K562 (cell line): Measurements from ENCODE around the gene ATP2A3. TPM values are rescaled to one million over a fixed set of nuclear protein-coding genes. Genes with fewer than 3 reads are reported as not detected.

Experiments
- CBFA2T2 ChIP-seq: fragments of 450-650 bp; conservative IDR thresholded peaks from 2 replicates; pipeline ENCODE4 v1.6.1; 2017; ENCODE audit warnings: mild to moderate bottlenecking
- CTBP1 ChIP-seq: fragments of 450-650 bp; IDR thresholded peaks from 2 replicates; pipeline ENCODE4 v1.6.1; 2016; ENCODE audit warnings: borderline replicate concordance
- CTCF ChIP-seq, 3 experiments: IDR thresholded peaks in 2 of 3; conservative IDR thresholded peaks in 1 of 3; 2 replicates each; pipeline ENCODE4 v1.5.1; 2011 to 2012; ENCODE audit warnings: low read length in 3 of 3, mild to moderate bottlenecking in 3 of 3, control low read depth in 2 of 3, improper control_type of control experiment in 1 of 3, inconsistent platforms in 1 of 3, low read depth in 1 of 3, mixed read lengths in 1 of 3, moderate library complexity in 1 of 3; ENCODE audit not compliant: insufficient read depth in 2 of 3
- EP300 ChIP-seq: IDR thresholded peaks from 2 replicates; pipeline ENCODE4 v1.6.1; 2012; ENCODE audit warnings: low read length, improper control_type of control experiment
- JUND ChIP-seq, 2 experiments: IDR thresholded peaks; 2 replicates in 1 of 2; 3 replicates in 1 of 2; pipeline ENCODE4 v1.6.1; 2011; ENCODE audit warnings: borderline replicate concordance in 2 of 2, low read depth in 2 of 2, low read length in 2 of 2, improper control_type of control experiment in 1 of 2, missing biosample characterization in 1 of 2, missing genetic modification characterization in 1 of 2, missing genetic modification reagents in 1 of 2
- KDM1A ChIP-seq, 2 experiments: fragments of 450-650 bp; IDR thresholded peaks; 2 replicates each; pipeline ENCODE4 v1.6.1; 2016; ENCODE audit warnings: mild to moderate bottlenecking in 2 of 2
- MBD1 ChIP-seq: fragments of 250-450 bp; sonication (Bioruptor Pico); IDR thresholded peaks from 2 replicates; pipeline ENCODE4 v1.8.0; 2022; ENCODE audit warnings: inconsistent platforms
- MNT ChIP-seq, 2 experiments: fragments of 450-650 bp; conservative IDR thresholded peaks; 2 replicates each; pipeline ENCODE4 v1.6.1; 2017; ENCODE audit warnings: mild to moderate bottlenecking in 2 of 2, moderate library complexity in 2 of 2
- NUFIP1 ChIP-seq: fragments of 450-650 bp; IDR thresholded peaks from 2 replicates; pipeline ENCODE4 v1.6.1; 2018; ENCODE audit not compliant: partially characterized antibody
- PKNOX1 ChIP-seq: fragments of 450-650 bp; IDR thresholded peaks from 2 replicates; pipeline ENCODE4 v1.6.1; 2016
- SIN3A ChIP-seq, 2 experiments: fragments of 150-350 bp in 1 of 2; IDR thresholded peaks; 2 replicates each; pipeline ENCODE4 v1.6.1; 2011 to 2016; ENCODE audit warnings: borderline replicate concordance in 2 of 2, low read depth in 2 of 2, low read length in 2 of 2, mild to moderate bottlenecking in 2 of 2, moderate library complexity in 2 of 2; ENCODE audit not compliant: control insufficient read depth in 1 of 2
- TEAD4 ChIP-seq, 2 experiments: sonication (generic) in 1 of 2; formaldehyde crosslinking in 1 of 2; IDR thresholded peaks; 2 replicates each; pipeline versions ENCODE4 v1.6.1 to v1.8.0; 2012 to 2022; ENCODE audit warnings: borderline replicate concordance in 1 of 2, inconsistent platforms in 1 of 2, low read length in 1 of 2, mild to moderate bottlenecking in 1 of 2, missing genetic modification reagents in 1 of 2
- TFAP4 ChIP-seq: sonication (generic); formaldehyde crosslinking; IDR thresholded peaks from 2 replicates; pipeline ENCODE4 v1.8.0; 2022; ENCODE audit warnings: missing genetic modification reagents, mild to moderate bottlenecking, moderate library complexity, borderline replicate concordance
- YY1 ChIP-seq, 3 experiments: IDR thresholded peaks; 2 replicates each; pipeline ENCODE4 v1.6.1; 2011; ENCODE audit warnings: low read length in 2 of 3, mild to moderate bottlenecking in 2 of 3, moderate library complexity in 2 of 3, borderline replicate concordance in 1 of 3, control low read depth in 1 of 3, low read depth in 1 of 3; ENCODE audit not compliant: insufficient read depth in 3 of 3, insufficient replicate concordance in 2 of 3, control insufficient read depth in 1 of 3, insufficient read length in 1 of 3; ENCODE audit errors: extremely low read depth in 1 of 3
- ZNF24 ChIP-seq: fragments of 450-650 bp; IDR thresholded peaks from 2 replicates; pipeline ENCODE4 v1.6.1; 2016
- ZNF253 ChIP-seq: fragments of 250-450 bp; sonication (Bioruptor Pico); conservative IDR thresholded peaks from 2 replicates; pipeline ENCODE4 v1.6.1; 2021; ENCODE audit warnings: mild to moderate bottlenecking
- ZNF696 ChIP-seq: fragments of 250-450 bp; sonication (Bioruptor Pico); conservative IDR thresholded peaks from 2 replicates; pipeline ENCODE4 v1.4.0; 2020; ENCODE audit warnings: mild to moderate bottlenecking, moderate library complexity
- polyA plus RNA-seq, 8 experiments: library from polyadenylated mRNA; depleted of rRNA in 4 of 8; stranded (reverse) in 5 of 8; unstranded in 3 of 8; fragments of >200 nt; fragmentation: Nextera tagmentation in 2 of 8; fragmentation: Illumina TruSeq in 1 of 8; extraction: Ambion mirVana in 2 of 8; extraction: Trizol in 1 of 8; gene quantifications; 2 replicates each; pipeline versions ENCODE4 v1.2.1 to v1.2.3, GENCODE V29; 2011 to 2014; ENCODE audit warnings: inconsistent platforms in 1 of 8, missing spikeins in 1 of 8
- total RNA-seq, 7 experiments: library from RNA; depleted of rRNA in 6 of 7; stranded (reverse); fragments of >200 nt in 6 of 7; fragmentation: Illumina TruSeq in 2 of 7; extraction: Trizol in 2 of 7; gene quantifications; 2 replicates each; pipeline versions ENCODE4 v1.2.1 to v1.2.3, GENCODE V29; 2011 to 2021; ENCODE audit warnings: low replicate concordance in 1 of 7

Gene ATP2A3
- total and polyA plus RNA-seq, 9 of the 15 experiments (the other 6 are each of a cell fraction or from before 2014, with no cell fraction given) = 0.65 to 103 (median 31.3) TPM

GRCh38 chr17:4006745-4007211 is 42.5 kb upstream of the ATP2A3 start (continued):
- 0 out of 2 replicates have a peak, but pooled peaks have one; percentile 4 for TF ChIP-seq PKNOX1
- TF ChIP-seq MNT (conservative IDR thresholded peaks at IDR 0.05) = peak in 1 of 2 experiments; percentile 46; a peak in 1 of 4 replicates
- peak in 1 of 2 experiments; percentile 58; a peak in 1 of 4 replicates for TF ChIP-seq SIN3A (IDR thresholded peaks at IDR 0.05; ENCODE audit: borderline replicate concordance in 2 of 2, control insufficient read depth in 1 of 2, low read depth in 2 of 2, low read length in 2 of 2)
- TF ChIP-seq TEAD4 (IDR thresholded peaks at IDR 0.05; ENCODE audit: low read length) = peak; percentile 55
- no peak for TF ChIP-seq TEAD4 (CRISPR knock-in tag; IDR thresholded peaks at IDR 0.05; ENCODE audit: borderline replicate concordance)
- TF ChIP-seq ZNF696 (CRISPR knock-in tag) = no peak
- no peak for TF ChIP-seq NUFIP1
- 0 out of 4 replicates have a peak, but pooled peaks of 1 of the 2 experiments have one; percentile 23 for TF ChIP-seq KDM1A (IDR thresholded peaks at IDR 0.05)
- no peak for TF ChIP-seq ZNF253 (CRISPR knock-in tag)
- peak; percentile 43 for TF ChIP-seq JUND (IDR thresholded peaks at IDR 0.05; ENCODE audit: borderline replicate concordance, low read depth, low read length)
- TF ChIP-seq JUND (tag; IDR thresholded peaks at IDR 0.05; ENCODE audit: borderline replicate concordance, low read depth, low read length) = no peak; the same call in 2 of the 3 replicates
- TF ChIP-seq CTCF (IDR thresholded peaks at IDR 0.05 in 2 of 3, conservative IDR thresholded peaks at IDR 0.05 in 1 of 3; ENCODE audit: insufficient read depth in 2 of 3, low read depth in 1 of 3, low read length in 3 of 3) = peak; percentile 16 to 40 (median 20); a peak in 3 of 6 replicates
- peak; percentile 98 for TF ChIP-seq TFAP4
- peak; percentile 45; the same call in 1 of the 2 replicates for TF ChIP-seq CTBP1
- TF ChIP-seq MBD1 = no peak
- TF ChIP-seq ZNF24 = 0 out of 2 replicates have a peak, but pooled peaks have one; percentile 16
- no peak for TF ChIP-seq YY1 (IDR thresholded peaks at IDR 0.05; ENCODE audit: borderline replicate concordance in 1 of 3, control insufficient read depth in 1 of 3, extremely low read depth in 1 of 3, insufficient read depth in 3 of 3, insufficient read length in 1 of 3, insufficient replicate concordance in 2 of 3, low read depth in 1 of 3, low read length in 2 of 3)
- peak; percentile 61 for TF ChIP-seq CBFA2T2
- TF ChIP-seq EP300 = peak; percentile 54; the same call in 1 of the 2 replicates
